Activated CD8-positive, alpha-beta T cell treated with anti-CD3 and anti-CD28 coated beads for 36 hours (primary cell): Measurements from ENCODE around the gene HLA-DRA. TPM values are rescaled to one million over a fixed set of nuclear protein-coding genes. Genes with fewer than 3 reads are reported as not detected.
A peak's percentile ranks its signal among the peaks of the same experiment; 100 is the strongest.
"Not testable (repeated sequence)": the region's sequence is repeated elsewhere in the genome, so short reads cannot be mapped to it uniquely, and the experiment has no call there.

ENCODE experiments used
- ATAC-seq: fragments of 200-7000 bp; cut with Tn5 transposase; one replicate; pipeline ENCODE4 v1.10.0; 2021; ENCODE audit warnings: mild to moderate bottlenecking, moderate library complexity
- CTCF ChIA-PET: fragments of 350-600 bp; sonication (Branson Sonifier 250); formaldehyde crosslinking; loops from one replicate; lab custom pipeline; 2021; ENCODE audit warnings: antibody characterized with exemption; lab: Charles Lee
- POLR2A ChIA-PET: fragments of 350-600 bp; sonication (Branson Sonifier 250); formaldehyde crosslinking; loops from one replicate; lab custom pipeline; 2021; ENCODE audit warnings: antibody characterized with exemption; lab: Charles Lee
- DNase-seq: peaks from one replicate; pipeline ENCODE4 v3.0.0-alpha.2; 2020
- H3K27ac Mint-ChIP-seq: one replicate; pipeline ENCODE4 v1.8.0; 2021; ENCODE audit warnings: mild to moderate bottlenecking, mixed read lengths
- H3K27me3 Mint-ChIP-seq: one replicate; pipeline ENCODE4 v1.8.0; 2021; ENCODE audit warnings: mixed read lengths
- H3K36me3 Mint-ChIP-seq: one replicate; pipeline ENCODE4 v1.8.0; 2021; ENCODE audit warnings: low read depth, mixed read lengths
- H3K4me1 Mint-ChIP-seq: one replicate; pipeline ENCODE4 v1.8.0; 2021; ENCODE audit warnings: low read depth, mixed read lengths
- H3K4me3 Mint-ChIP-seq: one replicate; pipeline ENCODE4 v1.8.0; 2021; ENCODE audit warnings: mild to moderate bottlenecking, moderate library complexity, mixed read lengths
- H3K9me3 Mint-ChIP-seq: one replicate; pipeline ENCODE4 v1.8.0; 2021; ENCODE audit warnings: mixed read lengths
- CTCF ChIP-seq: fragments of 200-600 bp; IDR thresholded peaks from one replicate; pipeline ENCODE4 v1.8.0; 2022; ENCODE audit warnings: antibody characterized with exemption, mild to moderate bottlenecking
- intact Hi-C: fragments of 100-400 bp; cut with micrococcal nuclease; formaldehyde crosslinking; loops from one replicate; pipeline ENCODE4 v1.10.0; 2022
- total RNA-seq, 2 experiments: library from RNA; stranded (reverse); gene quantifications; one replicate each; pipeline ENCODE4 v1.2.3, GENCODE V29; 2021

The HLA-DRA gene
- total RNA-seq, 2 experiments from 2014 or later = 8.6 to 9.2 TPM

DNA sequence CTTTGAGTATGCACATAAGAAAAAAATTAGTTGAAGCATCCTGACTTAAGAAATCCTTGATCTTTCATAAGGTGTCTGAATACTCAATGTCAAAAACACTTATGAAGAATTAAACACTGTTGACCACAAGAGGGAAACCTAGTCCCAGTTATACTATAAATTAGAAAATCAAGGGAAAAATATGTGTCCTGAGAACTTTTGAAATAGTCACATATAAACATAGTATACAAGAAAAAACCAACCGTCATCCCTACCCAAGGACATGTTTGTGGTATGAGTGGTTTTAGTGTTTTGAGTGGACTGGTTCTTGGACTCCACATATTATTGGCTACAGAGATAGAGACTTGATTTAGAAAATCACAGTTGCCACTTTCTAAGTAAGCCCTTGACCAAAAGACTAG, 7.6 kb upstream of the HLA-DRA start:
- intact Hi-C loops = loop anchor here (5.0 kb wide), 1 partner anchor 270 kb away; no protein-coding TSS in a partner anchor
- H3K4me3 Mint-ChIP-seq = no peak overlapping the region
- DNase-seq (no peak), ATAC-seq (no peak)
- ChIA-PET CTCF (interaction anchor here (0.7 to 4.0 kb wide), 15 partner anchors 8 to 367 kb away, joined by 3 to 31 read pairs (median 4); no protein-coding TSS in a partner anchor), POLR2A (no interaction called here)
- H3K27ac Mint-ChIP-seq = no peak overlapping the region
- peaks cover 2% of the 10 kb centered on the region for H3K27me3 Mint-ChIP-seq
- H3K36me3 Mint-ChIP-seq = no peaks in the 10 kb centered on the region
- TF ChIP-seq CTCF = peak; percentile 64
- H3K9me3 Mint-ChIP-seq = no peaks in the 10 kb centered on the region
- H3K4me1 Mint-ChIP-seq = no peaks in the 10 kb centered on the region

- H3K4me3 Mint-ChIP-seq, H3K36me3 Mint-ChIP-seq, H3K4me1 Mint-ChIP-seq, H3K9me3 Mint-ChIP-seq, H3K27ac Mint-ChIP-seq, ATAC-seq, POLR2A ChIA-PET, H3K27me3 Mint-ChIP-seq, DNase-seq: not testable (repeated sequence)
- CTCF ChIA-PET = interaction anchor here (4.0 kb wide), 2 partner anchors 267 to 352 kb away, joined by 19 to 31 read pairs; no protein-coding TSS in a partner anchor
- intact Hi-C loops = loop anchor here (5.0 kb wide), 1 partner anchor 268 kb away; no protein-coding TSS in a partner anchor
These were observed 5.7 kb upstream of the HLA-DRA start for GRCh38 chr6:32433950-32434349.

DNA sequence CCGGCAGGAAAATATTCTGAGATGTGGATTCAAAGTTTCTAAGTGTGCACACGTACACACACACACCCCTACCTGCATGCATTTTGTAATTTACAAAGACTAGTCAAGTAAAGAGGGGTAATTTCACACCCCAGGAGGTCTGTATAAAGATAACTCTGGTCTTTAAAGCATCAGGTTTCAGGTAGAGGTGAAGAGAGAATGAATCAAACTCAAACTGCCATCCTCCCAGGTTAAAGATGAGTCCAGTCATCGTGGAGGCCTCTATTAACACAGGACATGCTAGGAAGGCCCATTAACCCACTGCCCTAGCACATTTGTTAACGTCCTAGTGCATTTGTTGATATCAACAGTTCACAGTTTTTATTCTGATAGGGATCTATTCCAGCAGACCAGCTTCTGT, 3.5 kb upstream of the HLA-DRA start:
- no peaks in the 10 kb centered on the region for H3K9me3 Mint-ChIP-seq
- ChIA-PET POLR2A (no interaction called here), CTCF (interaction anchor here (1.5 to 1.8 kb wide), 2 partner anchors 264 to 349 kb away, joined by 3 to 6 read pairs; no protein-coding TSS in a partner anchor)
- intact Hi-C loops = no loop called here
- H3K4me1 Mint-ChIP-seq = peaks cover 8% of the 10 kb centered on the region
- no peak overlapping the region for H3K4me3 Mint-ChIP-seq
- H3K27ac Mint-ChIP-seq = no peak overlapping the region
- peaks cover 18% of the 10 kb centered on the region for H3K27me3 Mint-ChIP-seq
- no peak for ATAC-seq
- DNase-seq = no peak
- no peak for TF ChIP-seq CTCF
- no peaks in the 10 kb centered on the region for H3K36me3 Mint-ChIP-seq

- peak; percentile 47 for ATAC-seq
- Mint-ChIP-seq H3K4me3 (no peak overlapping the region), H3K4me1 (peaks cover 8% of the 10 kb centered on the region), H3K27ac (no peak overlapping the region), H3K36me3 (no peaks in the 10 kb centered on the region), H3K27me3 (peaks cover 20% of the 10 kb centered on the region), H3K9me3 (no peaks in the 10 kb centered on the region)
- no peak for TF ChIP-seq CTCF
- intact Hi-C loops = no loop called here
- ChIA-PET CTCF (interaction anchor here (1.8 kb wide), 1 partner anchor 263 kb away, joined by 6 read pairs; no protein-coding TSS in a partner anchor), POLR2A (no interaction called here)
- no peak for DNase-seq
These were observed 2.5 kb upstream of the HLA-DRA start for GRCh38 chr6:32436995-32437836.

DNA sequence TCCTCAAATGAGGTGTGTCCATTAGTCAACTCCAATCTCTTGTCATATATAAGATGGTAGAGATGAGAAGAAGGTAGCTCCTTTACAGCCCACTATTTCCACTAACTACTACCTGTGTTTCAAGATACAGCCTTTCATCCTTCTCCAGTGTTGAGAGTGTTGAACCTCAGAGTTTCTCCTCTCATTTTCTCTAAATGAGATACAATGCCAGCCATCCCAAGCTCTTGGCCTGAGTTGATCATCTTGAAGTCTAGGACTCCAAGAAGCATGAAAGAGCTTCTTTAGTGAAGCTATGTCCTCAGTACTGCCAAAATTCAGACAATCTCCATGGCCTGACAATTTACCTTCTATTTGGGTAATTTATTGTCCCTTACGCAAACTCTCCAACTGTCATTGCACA, 548 bp upstream of the HLA-DRA start:
- ATAC-seq (no peak), DNase-seq (no peak)
- ChIA-PET CTCF (interaction anchor here (0.7 to 1.2 kb wide), 3 partner anchors 25 to 262 kb away, joined by 3 to 5 read pairs (median 4); no protein-coding TSS in a partner anchor), POLR2A (no interaction called here)
- Mint-ChIP-seq H3K27ac (no peak overlapping the region), H3K4me1 (peaks cover 8% of the 10 kb centered on the region), H3K36me3 (no peaks in the 10 kb centered on the region), H3K4me3 (no peak overlapping the region), H3K27me3 (peaks cover 18% of the 10 kb centered on the region), H3K9me3 (no peaks in the 10 kb centered on the region)
- TF ChIP-seq CTCF = no peak
- intact Hi-C loops = no loop called here
